ENCODE measurements around the gene CCDC90B. TPM values are rescaled to one million over a fixed set of nuclear protein-coding genes. Genes with fewer than 3 reads are reported as not detected.

The CCDC90B gene
- total RNA-seq, 1 experiment from 2014 or later = 121 TPM

Small RNAs within 50 kb of the gene (small RNA-seq; reads per million reads assigned to genes)
- not detected for gene AP000873.5

Other genes starting within 250 kb of the CCDC90B start
- 66.5 and 66.7 TPM in 2 replicates for gene RAB30, start 214.5 kb downstream of the CCDC90B start, total RNA-seq (2014; rRNA removed; shearing (Covaris generic); ENCODE audit: low replicate concordance)
- gene PCF11, start 129.2 kb downstream of the CCDC90B start, total RNA-seq (2014; rRNA removed; shearing (Covaris generic); ENCODE audit: low replicate concordance) = 102 and 165 TPM in 2 replicates
- 9.0 and 16.6 TPM in 2 replicates for gene ANKRD42, start 92.7 kb downstream of the CCDC90B start, total RNA-seq (2014; rRNA removed; shearing (Covaris generic); ENCODE audit: low replicate concordance)